SKM-1 (cell line): Measurements from ENCODE around the gene BEST2.

ENCODE experiments used
- DNase-seq: peaks from one replicate; lab custom pipeline; 2025; ENCODE audit not compliant: unreplicated experiment; lab: John Stamatoyannopoulos, UW

BEST2 gene

GRCh38 chr19:12766051-12766521, 14.5 kb downstream of the BEST2 start:
- DNase-seq = peak; percentile 75

GRCh38 chr19:12767150-12767549, 15.6 kb downstream of the BEST2 start:
- DNase-seq = no peak

GRCh38 chr19:12767666-12768065, 16.1 kb downstream of the BEST2 start:
- no peak for DNase-seq

- DNase-seq = no peak
Observed at GRCh38 chr19:12769689-12770088, 18.1 kb downstream of the BEST2 start.

- no peak for DNase-seq
Observed at GRCh38 chr19:12770922-12771321, 19.3 kb downstream of the BEST2 start.

- no peak for DNase-seq
Observed at GRCh38 chr19:12772323-12772722, 20.7 kb downstream of the BEST2 start.

- DNase-seq = no peak
Observed at GRCh38 chr19:12773571-12773970, 22.0 kb downstream of the BEST2 start.

GRCh38 chr19:12774588-12775555, 23.3 kb downstream of the BEST2 start, which contains the start of gene HOOK2:
HOOK2 (minus strand) TSS chr19:12775552; CDS start chr19:12775449, 103 bp downstream.
- DNase-seq = no peak

- DNase-seq = peak; percentile 60
Observed at GRCh38 chr19:12777217-12778016, 25.8 kb downstream of the BEST2 start.

GRCh38 chr19:12778017-12778904, 26.7 kb downstream of the BEST2 start:
- no peak for DNase-seq

- no peak for DNase-seq
Observed at GRCh38 chr19:12778905-12779161, 27.2 kb downstream of the BEST2 start.

- DNase-seq = no peak
Observed at GRCh38 chr19:12779162-12779993, 27.8 kb downstream of the BEST2 start.

- no peak for DNase-seq
Observed at GRCh38 chr19:12782174-12782423, 30.5 kb downstream of the BEST2 start.

- DNase-seq = no peak
Observed at GRCh38 chr19:12782424-12783290, 31.1 kb downstream of the BEST2 start.

GRCh38 chr19:12783291-12783848, 31.8 kb downstream of the BEST2 start:
- DNase-seq = no peak

- no peak for DNase-seq
Observed at GRCh38 chr19:12783849-12784393, 32.3 kb downstream of the BEST2 start.

- DNase-seq = no peak
Observed at GRCh38 chr19:12784394-12784870, 32.8 kb downstream of the BEST2 start.

GRCh38 chr19:12784871-12785430, 33.4 kb downstream of the BEST2 start:
- no peak for DNase-seq
